Activated CD8-positive, alpha-beta memory T cell treated with anti-CD3 and anti-CD28 coated beads for 4 hours (primary cell): Measurements from ENCODE around the gene GSE1.
"Not testable (repeated sequence)": the region's sequence is repeated elsewhere in the genome, so short reads cannot be mapped to it uniquely, and the experiment has no call there.

Experiments
- DNase-seq, 2 donors: peaks; one replicate each; pipeline ENCODE4 v3.0.0-alpha.2; 2020; ENCODE audit warnings: low read depth in 2 of 2

GSE1 gene

DNA sequence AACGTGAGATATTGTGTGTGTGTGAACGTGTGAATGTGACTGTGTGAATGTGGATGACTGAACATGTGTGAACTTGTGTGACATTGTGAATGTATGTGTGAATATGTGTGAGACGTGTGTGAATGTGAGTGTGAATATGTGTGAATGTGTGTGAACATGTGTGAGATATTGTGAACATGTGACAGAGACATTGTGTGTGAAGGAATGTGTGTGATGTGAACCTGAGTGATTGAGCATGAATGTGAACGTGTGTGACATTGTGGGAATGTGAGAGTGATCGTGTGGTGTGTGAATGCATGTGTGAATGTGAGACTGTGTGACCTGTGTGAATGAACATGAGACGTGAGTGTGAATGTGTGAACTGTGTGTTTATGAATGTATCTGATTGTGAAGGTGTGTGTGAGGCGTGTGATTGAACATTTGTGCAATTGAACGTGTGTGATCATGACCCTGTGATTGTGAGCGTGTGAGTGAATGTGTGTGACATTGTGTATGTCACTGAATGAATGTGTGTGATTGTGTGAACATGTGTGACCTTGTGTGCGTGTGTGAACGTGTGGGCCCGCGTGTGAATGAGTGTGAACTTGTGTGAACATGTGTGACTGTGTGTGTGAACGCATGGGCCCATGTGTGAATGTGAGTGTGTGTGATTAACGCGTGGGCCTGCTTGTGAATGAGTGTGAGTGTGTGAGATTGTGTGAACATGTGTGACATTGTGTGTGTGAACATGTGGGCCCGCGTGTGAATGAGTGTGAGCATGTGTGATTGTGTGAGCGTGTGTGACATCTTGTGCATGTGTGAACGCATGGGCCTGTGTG lies 23.2 kb upstream of the GSE1 start:
- DNase-seq: no peak

GRCh38 chr16:85590506-85590832 lies 22.7 kb upstream of the GSE1 start:
- DNase-seq: no peak

- no peak for DNase-seq
Observed at GRCh38 chr16:85591381-85591780, 21.7 kb upstream of the GSE1 start.

DNA sequence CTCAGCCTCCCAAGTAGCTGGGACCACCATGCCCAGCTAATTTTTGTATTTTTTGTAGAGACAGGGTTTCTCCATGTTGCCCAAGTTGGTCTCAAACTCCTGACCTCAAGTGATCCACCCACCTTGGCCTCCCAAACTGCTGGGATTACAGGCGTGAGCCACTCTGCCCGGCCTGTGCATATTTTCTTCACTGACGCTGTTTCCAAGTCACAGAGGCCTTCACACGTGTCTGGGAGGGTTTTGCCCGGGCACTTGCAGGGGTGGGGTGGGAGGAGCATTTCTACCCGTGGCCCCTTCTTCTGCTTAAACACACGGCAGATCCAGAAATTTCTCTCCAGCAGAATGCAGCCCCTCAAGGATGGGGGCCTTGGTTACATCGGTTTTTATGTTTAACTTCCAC lies 20.8 kb upstream of the GSE1 start:
- DNase-seq: not testable (repeated sequence)

- DNase-seq: no peak
Observed at GRCh38 chr16:85592700-85593493, 20.2 kb upstream of the GSE1 start.

GRCh38 chr16:85593494-85594221 lies 19.5 kb upstream of the GSE1 start:
- DNase-seq: no peak

DNA sequence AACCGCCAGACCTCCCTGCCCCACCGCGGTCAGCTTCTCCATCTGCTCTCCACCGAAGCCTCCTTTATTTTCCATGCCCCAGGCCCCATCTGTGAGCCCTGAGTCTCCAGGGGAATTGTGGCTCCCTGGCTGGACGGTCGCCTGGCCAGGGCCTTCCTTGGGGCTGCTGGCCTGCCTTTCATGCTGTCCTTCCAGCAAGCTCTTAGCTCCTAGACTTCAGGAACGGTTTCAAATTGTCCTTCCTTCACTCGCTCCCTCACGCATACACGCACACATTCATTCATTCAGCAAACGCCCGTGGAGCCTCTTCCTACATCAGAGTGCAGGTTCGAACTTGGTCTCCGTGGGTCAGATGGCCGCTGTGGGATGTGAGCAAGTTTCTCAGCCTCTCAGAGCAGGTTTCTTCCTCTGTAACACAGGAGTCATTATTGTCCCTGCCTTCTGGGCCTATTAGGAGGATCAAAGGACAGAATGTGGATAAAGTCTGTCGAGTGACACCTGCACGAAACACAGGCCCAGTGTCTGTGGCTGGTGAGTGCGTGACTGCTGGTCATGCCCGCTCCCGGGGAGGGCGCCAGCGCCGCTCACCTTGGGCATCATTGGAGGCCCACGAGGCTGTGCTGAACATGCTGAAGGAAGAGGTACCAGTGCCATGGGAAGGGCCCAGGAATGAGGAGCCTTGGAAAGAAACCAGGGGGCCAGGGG lies 18.7 kb upstream of the GSE1 start:
- no peak for DNase-seq

DNA sequence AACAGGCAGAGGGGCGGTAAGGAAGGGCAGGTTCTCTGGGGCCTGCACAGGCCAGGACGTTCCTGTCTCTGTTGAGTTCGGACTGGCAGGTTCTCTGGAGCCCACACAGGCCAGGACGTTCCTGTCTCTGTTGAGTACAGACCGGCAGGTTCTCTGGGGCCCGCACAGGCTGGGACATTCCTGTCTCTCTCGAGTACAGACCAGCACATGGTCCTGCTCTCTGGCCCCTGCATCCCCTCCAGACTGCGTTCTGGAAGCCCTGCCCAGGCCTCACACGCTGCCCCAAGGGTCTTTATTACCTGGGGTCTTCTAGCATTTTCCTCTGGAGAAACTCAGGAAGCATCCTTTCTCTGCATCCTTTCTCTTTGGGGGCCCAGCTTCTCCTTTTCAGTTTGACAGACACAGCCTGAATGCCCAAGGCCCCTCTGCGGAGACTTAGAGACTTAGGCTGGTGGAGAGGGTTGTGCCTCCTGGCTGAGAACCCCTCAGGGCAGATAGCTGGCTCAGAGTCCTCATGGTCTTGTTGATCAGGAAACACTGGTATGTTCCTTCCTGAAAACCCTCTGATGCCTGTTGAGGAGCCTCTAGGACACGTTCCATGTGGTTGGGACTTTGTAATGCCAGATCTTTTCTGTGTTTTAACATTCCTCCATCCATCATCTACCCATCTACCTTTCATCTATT lies 18.0 kb upstream of the GSE1 start:
- DNase-seq: no peak

GRCh38 chr16:85595812-85596502 lies 17.2 kb upstream of the GSE1 start:
- no peak for DNase-seq

DNA sequence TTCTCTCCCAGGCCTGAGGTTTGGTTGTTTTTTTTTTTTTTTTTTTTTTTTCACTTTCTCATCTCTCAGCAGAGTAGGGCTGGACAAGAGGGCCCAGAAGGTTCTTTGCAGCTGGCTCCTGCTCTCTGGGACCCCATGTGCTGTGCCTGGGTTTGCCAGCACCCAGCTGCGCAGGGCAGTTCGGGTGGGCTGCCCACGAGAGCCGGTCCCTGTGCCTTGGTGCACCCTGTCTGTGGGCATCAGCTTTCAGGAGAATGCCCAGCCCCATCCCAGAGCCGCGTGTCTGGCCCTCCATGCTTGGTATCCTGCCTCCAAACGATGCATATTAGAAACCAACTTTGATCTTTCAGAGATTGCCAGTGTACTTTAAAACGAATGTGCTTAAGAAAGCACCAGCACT lies 15.0 kb upstream of the GSE1 start:
- DNase-seq: no peak

GRCh38 chr16:85600078-85600477 lies 13.0 kb upstream of the GSE1 start:
- no peak for DNase-seq

GRCh38 chr16:85600530-85601271 lies 12.4 kb upstream of the GSE1 start:
- DNase-seq: no peak

- DNase-seq: no peak
Observed at GRCh38 chr16:85601272-85601639, 11.9 kb upstream of the GSE1 start.

GRCh38 chr16:85601730-85602401 lies 11.3 kb upstream of the GSE1 start:
- DNase-seq: no peak

DNA sequence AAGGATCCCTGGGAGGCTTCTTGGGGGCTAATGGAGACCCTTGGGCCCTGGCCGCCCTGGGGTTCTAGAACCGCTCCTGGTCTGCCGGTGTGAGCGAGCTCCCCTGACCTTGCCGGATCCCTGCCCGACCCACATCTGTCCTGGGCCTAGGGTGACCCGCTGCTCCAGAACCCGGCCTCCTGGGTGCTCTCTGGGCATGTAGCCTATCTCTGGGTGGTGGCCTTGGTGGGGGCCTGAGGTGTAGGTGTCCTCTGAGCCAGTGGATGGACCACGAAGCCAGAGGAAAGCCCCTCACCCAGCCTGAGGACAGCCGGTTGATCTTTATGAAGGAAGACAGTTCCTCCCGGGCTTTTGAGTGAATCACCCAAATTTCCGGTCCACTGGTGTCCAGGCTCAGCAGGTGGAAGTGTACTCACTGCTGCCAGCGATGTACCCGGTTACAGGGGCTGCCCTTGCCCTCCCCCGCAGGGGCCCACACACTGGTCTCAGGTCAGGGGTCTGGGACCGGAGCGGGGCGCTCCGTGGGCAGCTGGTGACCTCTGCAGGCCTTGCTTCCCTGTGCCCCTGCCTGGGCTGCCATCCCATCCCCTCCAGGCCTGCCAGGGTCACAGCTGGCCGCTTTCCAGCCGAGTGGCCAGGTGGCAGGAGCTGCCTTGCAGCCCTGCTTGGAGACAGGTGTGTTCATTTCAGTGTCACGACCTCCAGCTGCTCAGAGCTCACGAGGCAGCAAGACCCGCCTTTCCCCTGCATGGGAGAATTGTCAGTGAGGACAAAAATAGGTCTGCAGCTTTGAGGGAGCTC lies 10.5 kb upstream of the GSE1 start:
- no peak for DNase-seq

DNA sequence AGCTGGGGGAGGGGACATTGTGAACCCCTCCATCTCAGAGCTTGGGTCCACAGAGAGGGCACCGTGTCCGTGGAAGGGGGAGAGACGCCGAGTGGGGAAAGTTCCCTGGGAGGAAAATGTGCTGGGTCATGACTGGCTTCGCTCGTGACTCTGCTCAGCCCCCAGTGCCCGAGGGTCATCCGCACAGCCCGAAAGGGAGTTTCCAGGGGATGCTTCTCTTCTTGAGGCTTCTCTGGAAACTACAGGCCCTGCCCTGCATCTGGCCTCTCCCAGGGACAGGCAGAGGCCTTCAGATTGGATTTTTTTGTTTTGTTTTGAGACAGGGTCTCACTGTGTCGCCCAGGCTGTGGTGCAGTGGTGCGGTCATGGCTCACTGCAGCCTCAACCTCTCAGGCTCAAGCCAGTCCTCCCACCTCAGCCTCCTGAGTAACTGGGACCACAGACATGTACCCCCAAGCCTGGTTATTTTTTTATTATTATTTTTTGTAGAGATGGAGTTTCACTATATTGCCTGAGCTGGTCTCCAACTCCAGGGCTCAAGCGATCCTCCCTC lies 9.8 kb upstream of the GSE1 start:
- no peak for DNase-seq

DNA sequence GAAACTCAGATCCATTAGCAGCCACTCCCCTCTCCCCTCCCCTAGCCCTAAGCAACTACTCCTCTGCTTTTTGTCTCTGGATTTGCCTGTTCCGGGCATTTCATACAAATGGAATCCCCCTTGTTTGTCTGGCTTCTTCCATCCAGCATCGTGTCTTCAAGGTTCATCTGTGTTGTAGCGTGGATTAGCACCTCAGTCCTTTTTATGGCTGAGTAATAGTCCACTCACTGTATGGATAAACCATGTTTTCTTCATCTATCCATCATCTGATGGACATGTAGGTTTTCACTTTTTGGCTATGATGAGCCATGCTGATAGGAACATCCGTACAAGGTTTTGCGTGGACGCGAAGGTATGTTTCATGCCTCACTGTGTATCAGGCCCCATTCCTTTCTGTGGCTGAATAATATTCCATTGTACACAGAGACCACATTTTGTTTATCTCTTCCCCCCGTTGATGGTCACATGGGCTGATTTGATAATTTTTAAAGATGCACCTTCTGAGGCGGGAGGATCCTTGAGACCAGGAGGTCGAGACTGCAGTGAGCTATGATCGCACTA lies 8.9 kb upstream of the GSE1 start:
- no peak for DNase-seq
